Trophoblast cell (in vitro differentiated cells and primary cell): ENCODE data around the gene CPLX1.
"Not testable (repeated sequence)": the region's sequence is repeated elsewhere in the genome, so short reads cannot be mapped to it uniquely, and the experiment has no call there.

Experiments
- DNase-seq, 2 donors: peaks; one replicate each; pipeline ENCODE4 v3.0.0-alpha.2; 2016
- H2AFZ ChIP-seq: 2 replicates; pipeline ENCODE4 v1.6.1; 2013; ENCODE audit warnings: low read length, moderate library complexity, mild to moderate bottlenecking; ENCODE audit not compliant: insufficient read depth, poor library complexity
- H2AK5ac ChIP-seq: 2 replicates; pipeline ENCODE4 v1.6.1; 2013; ENCODE audit warnings: mild to moderate bottlenecking, low read length
- H2BK120ac ChIP-seq: 2 replicates; pipeline ENCODE4 v1.6.1; 2013; ENCODE audit warnings: low read length, mild to moderate bottlenecking, moderate library complexity; ENCODE audit not compliant: insufficient read depth, poor library complexity
- H2BK12ac ChIP-seq: 2 replicates; pipeline ENCODE4 v1.6.1; 2013; ENCODE audit warnings: mild to moderate bottlenecking, low read length, moderate library complexity
- H2BK5ac ChIP-seq: 2 replicates; pipeline ENCODE4 v1.6.1; 2013; ENCODE audit warnings: low read length, low read depth, moderate library complexity, mild to moderate bottlenecking; ENCODE audit not compliant: poor library complexity
- H3K14ac ChIP-seq: 2 replicates; pipeline ENCODE4 v1.6.1; 2013; ENCODE audit warnings: mild to moderate bottlenecking, low read length
- H3K18ac ChIP-seq: 2 replicates; pipeline ENCODE4 v1.6.1; 2013; ENCODE audit warnings: mild to moderate bottlenecking, low read length
- H3K23ac ChIP-seq: 2 replicates; pipeline ENCODE4 v1.6.1; 2013; ENCODE audit warnings: low read length
- H3K27ac ChIP-seq: 2 replicates; pipeline ENCODE4 v1.5.1; 2013; ENCODE audit warnings: low read depth, mild to moderate bottlenecking, inconsistent platforms, low read length, moderate library complexity
- H3K27me3 ChIP-seq: 2 replicates; pipeline ENCODE4 v1.6.1; 2013; ENCODE audit warnings: inconsistent platforms, mild to moderate bottlenecking, low read length, moderate library complexity; ENCODE audit not compliant: insufficient read depth
- H3K36me3 ChIP-seq, 2 experiments: 1 replicate in 1 of 2; 2 replicates in 1 of 2; pipeline ENCODE4 v1.6.1; 2013; ENCODE audit warnings: low read length in 2 of 2, mild to moderate bottlenecking in 2 of 2, moderate library complexity in 1 of 2; ENCODE audit not compliant: insufficient read depth in 2 of 2, control insufficient read depth in 1 of 2
- H3K4ac ChIP-seq: 2 replicates; pipeline ENCODE4 v1.6.1; 2013; ENCODE audit warnings: low read depth, mild to moderate bottlenecking, low read length, moderate library complexity
- H3K4me1 ChIP-seq, 2 experiments: 1 replicate in 1 of 2; 2 replicates in 1 of 2; pipeline ENCODE4 v1.6.1; 2013; ENCODE audit warnings: low read length in 2 of 2, mild to moderate bottlenecking in 2 of 2, moderate library complexity in 1 of 2; ENCODE audit not compliant: insufficient read depth in 2 of 2, control insufficient read depth in 1 of 2
- H3K4me2 ChIP-seq: 2 replicates; pipeline ENCODE4 v1.6.1; 2013; ENCODE audit warnings: inconsistent platforms, mild to moderate bottlenecking, low read length, moderate library complexity
- H3K4me3 ChIP-seq: 2 replicates; pipeline ENCODE4 v1.5.1; 2013; ENCODE audit warnings: mild to moderate bottlenecking, low read depth, low read length, inconsistent platforms
- H3K79me1 ChIP-seq: one replicate; pipeline ENCODE4 v1.6.1; 2013; ENCODE audit warnings: low read length
- H3K79me2 ChIP-seq: 2 replicates; pipeline ENCODE4 v1.6.1; 2013; ENCODE audit warnings: low read length, mild to moderate bottlenecking; ENCODE audit not compliant: control insufficient read depth, insufficient read depth, poor library complexity
- H3K9ac ChIP-seq: 2 replicates; pipeline ENCODE4 v1.6.1; 2013; ENCODE audit warnings: mild to moderate bottlenecking, low read length
- H3K9me3 ChIP-seq: 2 replicates; pipeline ENCODE4 v1.6.1; 2013; ENCODE audit warnings: low read depth, mild to moderate bottlenecking, control low read depth, inconsistent platforms, low read length; ENCODE audit not compliant: insufficient read depth
- H4K12ac ChIP-seq: 2 replicates; pipeline ENCODE4 v1.6.1; 2013; ENCODE audit warnings: low read depth, mild to moderate bottlenecking, low read length, moderate library complexity
- H4K8ac ChIP-seq: 2 replicates; pipeline ENCODE4 v1.6.1; 2013; ENCODE audit warnings: low read depth, mild to moderate bottlenecking, low read length, moderate library complexity
- H4K91ac ChIP-seq: one replicate; pipeline ENCODE4 v1.6.1; 2013; ENCODE audit warnings: low read depth, mild to moderate bottlenecking, low read length, moderate library complexity
- WGBS: extraction: QIAGEN DNeasy Blood & Tissue Kit; methylation state at CpG from one replicate; pipeline ENCODE4 v1.1.7; 2013; ENCODE audit warnings: missing lambda C conversion rate; ENCODE audit not compliant: insufficient read length, insufficient coverage; ENCODE audit errors: extremely low coverage; 5-methylcytosine and 5-hydroxymethylcytosine counted together

The CPLX1 gene

GRCh38 chr4:774419-775092 is 51.4 kb downstream of the CPLX1 start:
- not testable (repeated sequence) for H3K4me2 ChIP-seq, H3K27ac ChIP-seq, H2AK5ac ChIP-seq, H2BK12ac ChIP-seq, H3K4me1 ChIP-seq, H3K79me2 ChIP-seq, H4K91ac ChIP-seq, H3K23ac ChIP-seq, H3K27me3 ChIP-seq, H3K9ac ChIP-seq, H3K79me1 ChIP-seq, H3K18ac ChIP-seq, H3K4me3 ChIP-seq, H4K12ac ChIP-seq, H3K14ac ChIP-seq, H3K9me3 ChIP-seq, H2BK5ac ChIP-seq, H3K4ac ChIP-seq, H2BK120ac ChIP-seq, H2AFZ ChIP-seq, DNase-seq, H4K8ac ChIP-seq
- WGBS, result no CpG with 5 or more reads among the region's 30 CpGs
- peaks cover 52 to 64% of the 10 kb centered on the region in 2 experiments for H3K36me3 ChIP-seq

GRCh38 chr4:773214-773613 is 52.7 kb downstream of the CPLX1 start:
- no peaks in the 10 kb centered on the region for H3K79me1 ChIP-seq
- H4K8ac ChIP-seq, result no peak overlapping the region
- no peak overlapping the region for H4K91ac ChIP-seq
- no peak overlapping the region for H3K27ac ChIP-seq
- H3K4ac ChIP-seq, result no peak overlapping the region
- WGBS, result no CpG with 5 or more reads among the region's 9 CpGs
- peaks cover 8% of the 10 kb centered on the region for H3K9me3 ChIP-seq
- H3K79me2 ChIP-seq, result peaks cover 2% of the 10 kb centered on the region
- peaks cover 50 to 62% of the 10 kb centered on the region in 2 experiments for H3K36me3 ChIP-seq
- no peak overlapping the region for H3K9ac ChIP-seq
- H3K4me3 ChIP-seq, result no peak overlapping the region
- no peak overlapping the region for H3K14ac ChIP-seq
- no peak overlapping the region for H2AK5ac ChIP-seq
- H3K4me2 ChIP-seq, result no peak overlapping the region
- H2BK12ac ChIP-seq, result no peak overlapping the region
- no peaks in the 10 kb centered on the region for H3K4me1 ChIP-seq
- H2BK5ac ChIP-seq, result no peak overlapping the region
- H4K12ac ChIP-seq, result no peak overlapping the region
- DNase-seq, result no peak
- H2BK120ac ChIP-seq, result no peak overlapping the region
- no peaks in the 10 kb centered on the region for H3K27me3 ChIP-seq
- no peak overlapping the region for H3K18ac ChIP-seq
- no peak overlapping the region for H3K23ac ChIP-seq
- no peak overlapping the region for H2AFZ ChIP-seq

- H4K8ac ChIP-seq, result no peak overlapping the region
- no peak overlapping the region for H2BK5ac ChIP-seq
- no peak overlapping the region for H4K91ac ChIP-seq
- H3K4me1 ChIP-seq, result no peaks in the 10 kb centered on the region
- H3K27me3 ChIP-seq, result no peaks in the 10 kb centered on the region
- no peak overlapping the region for H3K4me2 ChIP-seq
- no peak for DNase-seq
- H2AK5ac ChIP-seq, result no peak overlapping the region
- no peak overlapping the region for H3K18ac ChIP-seq
- no peak overlapping the region for H3K4ac ChIP-seq
- H3K27ac ChIP-seq, result no peak overlapping the region
- H3K23ac ChIP-seq, result no peak overlapping the region
- no peaks in the 10 kb centered on the region for H3K79me1 ChIP-seq
- H3K9ac ChIP-seq, result no peak overlapping the region
- no peak overlapping the region for H2BK120ac ChIP-seq
- no peak overlapping the region for H2BK12ac ChIP-seq
- peaks cover 2% of the 10 kb centered on the region for H3K79me2 ChIP-seq
- no peak overlapping the region for H3K14ac ChIP-seq
- H3K4me3 ChIP-seq, result no peak overlapping the region
- no peak overlapping the region for H4K12ac ChIP-seq
- H3K36me3 ChIP-seq, result peaks cover 53 to 65% of the 10 kb centered on the region in 2 experiments
- no peak overlapping the region for H2AFZ ChIP-seq
- no CpG with 5 or more reads among the region's 8 CpGs for WGBS
- peaks cover 8% of the 10 kb centered on the region for H3K9me3 ChIP-seq
Measured at GRCh38 chr4:772776-773175, 53.2 kb downstream of the CPLX1 start.

- Histone ChIP-seq H3K4me3 (no peak overlapping the region), H2BK12ac (no peak overlapping the region)
- no peak for DNase-seq
Measured at GRCh38 chr4:772118-772517, 53.8 kb downstream of the CPLX1 start.

More at GRCh38 chr4:772118-772517, 53.8 kb downstream of the CPLX1 start:
- no peaks in the 10 kb centered on the region for H3K79me1 ChIP-seq
- no peaks in the 10 kb centered on the region for H3K4me1 ChIP-seq
- no peak overlapping the region for H3K27ac ChIP-seq
- no peak overlapping the region for H2AK5ac ChIP-seq
- H3K18ac ChIP-seq, result no peak overlapping the region
- H3K4ac ChIP-seq, result no peak overlapping the region
- H3K79me2 ChIP-seq, result peaks cover 2% of the 10 kb centered on the region
- peaks cover 8% of the 10 kb centered on the region for H3K9me3 ChIP-seq
- no peak overlapping the region for H4K91ac ChIP-seq
- no peaks in the 10 kb centered on the region for H3K27me3 ChIP-seq
- no peak overlapping the region for H4K12ac ChIP-seq
- H4K8ac ChIP-seq, result no peak overlapping the region
- no peak overlapping the region for H3K23ac ChIP-seq
- no peak overlapping the region for H2AFZ ChIP-seq
- no peak overlapping the region for H3K14ac ChIP-seq
- no peak overlapping the region for H2BK5ac ChIP-seq
- peaks cover 54 to 66% of the 10 kb centered on the region in 2 experiments for H3K36me3 ChIP-seq
- H3K9ac ChIP-seq, result no peak overlapping the region
- H3K4me2 ChIP-seq, result no peak overlapping the region
- no peak overlapping the region for H2BK120ac ChIP-seq
- WGBS, result no CpG with 5 or more reads among the region's 7 CpGs
